Stimulated activated CD4-positive, alpha-beta T cell treated with anti-CD3 and anti-CD28 coated beads, TNF-alpha, amount 100 ng/mL, for 48 hours (primary cell): Measurements from ENCODE around the gene C12orf43.

Experiments used
- DNase-seq, 3 donors: peaks; one replicate each; pipeline ENCODE4 v3.0.0-alpha.2; 2020; ENCODE audit warnings: low read depth in 3 of 3

C12orf43 gene

DNA sequence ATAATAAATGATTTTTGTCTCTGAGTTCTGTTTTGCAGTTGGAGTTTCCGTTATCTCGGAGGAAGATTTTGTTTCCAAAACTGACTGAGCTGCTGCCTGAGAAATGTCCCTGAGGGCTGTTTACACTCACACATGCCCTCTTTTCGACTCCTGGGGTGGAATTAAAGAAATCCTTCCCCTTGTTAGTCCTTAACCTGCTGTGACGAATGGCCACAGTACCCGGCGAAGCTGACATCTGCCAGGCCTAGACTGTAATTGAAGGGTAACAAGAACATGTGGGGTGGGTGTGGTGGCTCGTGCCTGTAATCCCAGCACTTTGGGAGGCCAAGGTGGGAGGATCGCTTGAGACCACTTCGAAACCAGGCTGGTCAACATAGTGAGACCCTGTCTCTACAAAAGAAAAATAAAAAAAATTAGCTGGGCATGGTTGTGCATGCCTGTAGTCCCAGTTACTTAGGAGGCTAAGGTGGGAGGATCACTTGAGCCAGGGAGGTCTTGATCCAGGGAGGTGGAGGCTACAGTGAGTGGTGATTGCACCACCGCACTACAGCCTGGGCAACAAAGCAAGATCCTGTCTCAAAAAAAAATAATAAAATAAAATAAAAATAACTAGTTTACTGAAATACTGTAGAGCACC is 14.4 kb upstream of the C12orf43 start:
- no peak for DNase-seq

DNA sequence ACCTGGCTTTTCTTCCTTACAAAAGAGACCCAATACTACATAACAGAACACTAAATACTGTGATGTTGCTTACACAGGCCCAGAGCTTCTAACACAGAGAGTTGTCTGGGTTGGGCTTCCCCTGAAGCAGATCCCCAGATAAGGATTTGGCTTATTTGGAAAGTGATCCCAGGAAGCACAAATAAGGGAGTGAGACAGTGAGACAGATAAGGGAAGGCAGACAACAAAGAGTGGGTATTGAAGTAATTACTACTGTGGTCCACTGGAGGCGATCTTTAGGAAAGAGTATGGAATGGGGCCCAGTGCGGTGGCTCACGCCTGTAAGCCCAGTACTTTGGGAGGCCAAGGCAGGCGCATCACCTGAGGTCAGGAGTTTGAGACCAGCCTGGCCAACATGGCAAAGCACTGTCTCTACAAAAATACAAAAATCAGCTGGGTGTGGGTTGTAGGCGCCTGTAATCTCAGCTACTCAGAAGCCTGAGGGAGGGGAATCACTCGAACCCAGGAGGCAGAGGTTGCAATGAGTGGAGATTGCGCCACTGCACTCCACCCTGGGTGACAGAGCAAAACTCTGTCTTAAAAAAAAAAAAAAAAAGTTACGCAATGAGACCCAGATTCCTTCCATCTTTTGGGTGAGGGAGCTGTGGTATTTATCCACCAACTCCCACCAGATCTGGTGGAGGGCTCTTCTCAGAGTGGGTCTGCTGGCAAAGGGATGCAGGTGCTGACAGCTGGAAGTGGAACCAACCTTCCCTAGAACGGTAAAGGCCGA is 10.2 kb upstream of the C12orf43 start:
- no peak for DNase-seq

DNA sequence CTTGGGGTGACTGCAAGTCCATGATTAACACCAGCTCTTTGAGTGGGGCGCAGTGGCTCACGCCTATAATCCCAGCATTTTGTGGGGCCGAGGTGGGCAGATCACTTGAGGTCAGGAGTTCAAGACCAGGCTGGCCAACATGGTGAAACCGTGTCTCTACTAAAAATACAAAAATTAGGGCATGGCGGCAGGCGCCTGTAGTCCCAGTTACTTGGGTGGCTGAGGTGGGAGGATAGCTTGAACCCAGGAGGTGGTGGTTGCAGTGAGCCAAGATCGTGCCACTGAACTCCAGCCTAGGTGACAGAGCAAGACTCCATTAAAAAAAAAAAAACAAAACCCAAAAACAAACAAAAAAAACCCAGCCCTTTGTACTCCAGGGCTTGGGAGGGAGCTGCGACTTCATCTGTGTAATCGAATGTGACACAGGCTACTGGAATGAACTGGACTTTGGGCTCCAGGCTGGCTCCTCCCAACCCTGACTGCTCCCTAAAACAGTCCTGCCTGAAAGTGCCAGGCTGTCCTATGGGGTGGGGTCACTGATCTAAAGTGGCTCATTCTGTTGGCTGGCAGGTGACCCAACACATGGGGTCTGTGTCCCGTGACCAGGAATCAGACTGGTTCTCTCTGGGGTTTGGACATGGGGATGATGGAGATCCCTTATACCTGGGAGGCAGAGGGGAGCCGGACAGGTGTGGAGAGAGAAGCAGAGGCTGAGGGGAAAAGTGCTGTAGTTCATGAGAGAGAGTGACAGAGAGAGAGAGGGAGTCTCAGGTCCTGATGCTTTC is 9.3 kb upstream of the C12orf43 start:
- no peak for DNase-seq

DNA sequence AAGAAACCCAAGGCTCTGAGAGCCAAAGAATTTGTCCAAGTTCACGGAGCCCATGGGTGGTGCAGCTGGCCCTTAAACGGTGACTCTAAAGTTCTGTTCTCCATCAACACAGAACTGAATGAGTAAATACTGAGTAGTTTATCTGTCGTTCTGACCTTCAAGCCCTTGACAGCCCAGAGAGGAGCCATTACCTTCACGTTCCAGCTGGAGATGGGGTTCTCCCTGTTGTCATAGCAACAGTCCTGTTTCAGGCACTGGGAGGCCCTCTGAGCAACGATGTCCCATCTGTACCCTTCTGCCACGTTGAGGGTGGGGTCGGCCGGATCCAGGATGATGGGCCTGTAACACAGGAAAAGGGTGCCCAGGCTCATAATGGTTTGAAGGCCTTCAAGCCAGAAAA is 7.5 kb upstream of the C12orf43 start:
- no peak for DNase-seq

DNA sequence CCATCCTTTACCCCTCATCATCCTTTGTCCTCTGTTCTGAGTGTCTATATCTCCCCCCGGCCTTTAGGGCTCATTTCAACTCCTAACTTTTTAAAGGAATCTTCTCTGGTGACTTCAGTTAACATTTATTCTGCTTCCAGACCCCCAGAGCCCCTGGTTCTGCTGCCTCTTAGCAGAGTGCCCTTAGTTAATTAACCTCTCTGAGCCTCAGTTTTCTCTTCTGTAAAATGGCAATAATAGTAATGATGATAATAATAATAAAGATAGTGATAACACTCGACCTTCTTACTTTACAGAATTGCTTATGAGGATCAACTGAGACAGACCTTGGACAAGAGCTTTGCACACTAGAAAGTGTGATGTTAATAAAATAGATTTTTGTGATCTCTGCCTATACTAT is 6.4 kb upstream of the C12orf43 start:
- no peak for DNase-seq

DNA sequence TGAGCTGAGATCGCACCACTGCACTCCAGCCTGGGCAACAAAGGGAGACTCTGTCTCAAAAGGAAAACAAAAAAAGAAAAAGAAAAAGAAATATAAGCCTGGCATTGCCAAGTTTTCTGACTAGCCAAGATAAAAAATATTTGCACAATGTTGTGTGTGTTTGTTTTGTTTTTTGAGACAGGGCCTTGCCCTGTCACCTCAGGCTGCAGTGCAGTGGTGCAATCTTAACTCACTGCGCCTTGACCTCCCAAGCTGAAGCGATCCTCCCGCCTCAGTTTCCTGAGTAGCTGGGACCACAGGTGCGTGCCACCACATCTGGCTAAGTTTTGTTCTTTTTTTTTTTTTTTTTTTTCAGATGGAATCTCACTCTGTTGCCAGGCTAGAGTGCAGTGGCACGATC is 5.5 kb upstream of the C12orf43 start:
- no peak for DNase-seq

DNA sequence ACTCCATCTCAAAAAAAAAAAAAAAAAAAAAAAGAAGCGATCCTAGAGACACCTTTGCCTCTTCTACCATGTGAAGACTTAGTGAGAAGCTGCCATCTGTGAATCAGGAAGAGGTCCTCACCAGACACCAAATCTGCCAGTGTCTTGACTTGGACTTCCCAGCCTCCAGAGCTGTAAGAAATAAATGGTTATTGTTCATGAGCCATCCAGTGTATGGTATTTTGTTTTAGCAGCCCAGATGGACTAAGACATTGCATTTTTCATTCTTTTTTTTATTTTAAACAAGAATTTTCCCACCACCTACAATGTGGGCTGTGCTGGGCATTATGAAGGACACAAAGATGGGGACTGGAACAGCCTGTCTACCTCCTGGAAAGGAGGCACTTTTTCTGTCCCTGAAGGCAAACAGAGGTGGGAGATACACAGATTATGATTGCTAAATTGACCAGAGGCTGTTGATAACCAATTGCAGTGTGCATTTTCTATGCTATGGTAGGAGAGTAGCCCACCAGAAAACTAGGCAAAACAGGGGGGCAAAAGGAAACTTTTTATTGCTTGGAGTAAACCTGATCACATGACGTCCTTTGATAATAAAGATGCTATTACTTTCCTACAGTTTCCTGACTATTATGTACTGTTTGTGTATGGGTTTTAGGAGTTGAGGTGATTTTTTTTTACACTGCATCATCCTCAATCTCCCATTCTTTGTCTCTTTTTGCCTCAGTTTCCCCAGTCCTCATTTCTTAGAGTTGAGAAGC is 2.8 kb upstream of the C12orf43 start:
- no peak for DNase-seq

DNA sequence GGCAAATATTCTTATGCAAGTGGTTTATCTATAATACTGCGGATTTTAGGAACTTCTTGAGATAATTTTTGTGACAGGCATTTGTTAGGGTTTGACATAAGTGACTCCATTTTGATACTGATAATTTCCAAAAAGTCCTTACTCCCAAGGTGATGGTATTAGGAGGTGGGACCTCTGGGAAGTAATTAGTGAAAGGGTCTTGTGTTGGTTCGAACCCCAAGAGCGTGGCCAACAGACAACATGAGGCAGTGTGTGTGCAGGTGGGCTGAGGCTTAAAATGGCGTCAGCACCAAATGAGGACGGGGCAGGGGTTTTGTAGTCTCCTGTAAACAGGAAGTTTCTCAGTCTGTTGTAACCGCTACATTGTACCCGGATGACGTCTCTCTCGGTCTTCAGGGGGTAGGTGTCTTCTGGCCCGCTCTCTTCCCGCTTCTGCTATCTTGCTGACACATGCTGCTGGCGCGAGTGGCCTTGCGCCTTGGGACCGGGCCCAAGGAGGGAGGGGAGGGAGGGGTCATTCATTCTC is 1.7 kb upstream of the C12orf43 start:
- no peak for DNase-seq

DNA sequence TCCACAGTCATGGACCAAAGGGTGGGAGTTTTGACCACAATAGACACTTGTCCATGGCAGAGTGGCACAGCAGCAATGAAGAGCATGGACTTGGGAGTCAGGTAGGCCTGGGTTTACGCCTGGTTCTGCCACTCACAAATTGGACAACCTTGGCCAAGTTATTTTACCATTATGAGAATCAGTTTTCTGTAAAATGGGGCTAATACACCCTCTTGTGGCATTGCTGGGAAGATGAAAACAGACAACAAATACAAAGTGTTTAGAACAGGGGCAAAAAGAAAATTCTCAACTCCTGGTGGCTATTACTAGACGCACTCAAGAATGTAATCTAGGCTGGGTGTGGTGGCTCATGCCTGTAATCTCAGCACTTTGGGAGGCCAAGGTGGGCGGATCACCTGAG is 2.6 kb downstream of the C12orf43 start:
- no peak for DNase-seq

DNA sequence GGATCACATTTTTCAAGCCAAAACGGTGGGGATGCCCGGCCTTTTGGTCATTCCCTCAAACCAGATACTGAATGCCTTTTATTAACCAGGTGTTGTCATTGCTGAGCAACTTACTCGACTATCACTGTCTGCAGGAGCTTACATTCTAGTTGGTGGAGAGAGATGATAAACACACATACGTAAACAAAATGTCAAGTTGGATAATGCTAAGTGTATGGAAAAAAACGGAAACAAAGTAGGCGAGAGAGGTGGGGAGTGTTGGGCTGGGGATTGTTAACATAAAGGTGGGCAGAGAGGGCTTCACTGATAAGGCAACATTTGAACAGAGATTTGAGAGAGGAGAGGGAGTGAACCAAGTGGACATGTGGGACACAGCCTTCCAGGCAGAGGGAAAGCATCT is 4.5 kb downstream of the C12orf43 start:
- DNase-seq: no peak

DNA sequence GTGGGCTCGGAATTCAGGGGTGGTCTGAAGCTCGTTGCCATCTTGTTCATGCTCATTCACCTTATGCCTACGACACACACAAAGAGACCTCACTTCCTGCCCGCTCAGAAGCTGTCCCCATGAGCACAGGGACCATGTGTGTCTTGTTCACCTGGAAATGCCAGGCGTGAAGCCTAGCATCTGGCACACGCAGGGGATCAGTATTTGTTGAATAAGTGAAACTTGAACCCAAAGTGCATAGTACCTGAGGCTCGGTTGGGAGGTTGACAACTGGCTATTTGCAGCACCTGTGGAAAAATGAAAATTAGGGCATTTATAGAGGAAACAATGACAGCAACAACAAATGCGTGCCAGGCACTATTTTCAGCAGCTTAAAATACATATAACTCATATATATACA is 5.4 kb downstream of the C12orf43 start:
- no peak for DNase-seq

DNA sequence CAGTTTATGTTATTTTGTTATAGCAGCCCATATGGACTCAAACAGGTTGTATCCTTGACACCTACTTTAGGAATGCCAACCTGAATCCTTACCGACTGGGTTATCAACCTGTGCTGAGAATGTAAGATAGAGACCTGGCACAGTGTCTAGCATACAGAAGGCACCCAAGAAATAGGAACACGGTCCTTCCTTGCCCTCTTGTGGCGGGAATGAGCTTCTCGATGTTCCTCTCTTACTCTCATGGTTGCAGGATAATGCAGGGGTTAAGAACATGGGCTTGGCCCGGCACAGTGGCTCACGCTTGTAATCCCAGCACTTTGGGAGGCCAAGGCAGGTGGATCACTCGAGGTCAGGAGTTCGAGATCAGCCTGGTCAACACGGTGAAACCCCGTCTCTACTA is 6.5 kb downstream of the C12orf43 start:
- no peak for DNase-seq

DNA sequence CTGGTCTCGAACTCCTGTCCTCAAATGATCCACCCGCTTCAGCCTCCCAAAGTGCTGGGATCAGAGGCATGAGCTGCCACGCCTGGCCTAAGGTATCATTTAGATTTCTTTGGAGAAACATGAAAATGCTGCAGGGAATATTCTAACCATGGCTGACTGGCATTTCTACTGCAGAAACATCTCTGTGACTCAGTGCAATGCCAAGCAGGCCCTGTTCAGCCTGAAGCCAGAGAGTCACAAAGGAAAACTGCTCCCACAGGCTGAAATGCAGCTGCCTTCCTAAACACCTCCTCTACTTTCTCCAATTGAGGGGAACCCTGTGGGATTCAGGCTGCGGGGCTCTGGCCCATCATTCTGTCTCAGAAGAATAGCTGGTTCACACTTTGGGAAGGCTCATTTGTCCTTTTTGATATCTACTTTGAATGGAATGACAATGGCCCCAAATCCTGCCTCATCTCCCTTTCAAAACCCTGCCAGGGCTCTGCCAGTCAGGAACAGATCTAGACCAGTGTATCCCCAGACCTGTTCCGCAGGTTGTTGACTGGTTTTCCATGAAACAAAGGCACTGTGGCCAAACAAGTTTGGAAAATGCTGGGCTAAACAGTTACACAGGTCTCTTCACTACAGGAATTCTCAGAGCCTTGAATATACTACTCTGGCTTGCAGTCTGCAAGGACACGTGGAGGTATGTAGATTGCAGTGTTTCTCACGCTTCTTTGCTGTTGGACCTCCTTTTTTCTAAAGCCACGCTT is 7.8 kb downstream of the C12orf43 start:
- DNase-seq: no peak

DNA sequence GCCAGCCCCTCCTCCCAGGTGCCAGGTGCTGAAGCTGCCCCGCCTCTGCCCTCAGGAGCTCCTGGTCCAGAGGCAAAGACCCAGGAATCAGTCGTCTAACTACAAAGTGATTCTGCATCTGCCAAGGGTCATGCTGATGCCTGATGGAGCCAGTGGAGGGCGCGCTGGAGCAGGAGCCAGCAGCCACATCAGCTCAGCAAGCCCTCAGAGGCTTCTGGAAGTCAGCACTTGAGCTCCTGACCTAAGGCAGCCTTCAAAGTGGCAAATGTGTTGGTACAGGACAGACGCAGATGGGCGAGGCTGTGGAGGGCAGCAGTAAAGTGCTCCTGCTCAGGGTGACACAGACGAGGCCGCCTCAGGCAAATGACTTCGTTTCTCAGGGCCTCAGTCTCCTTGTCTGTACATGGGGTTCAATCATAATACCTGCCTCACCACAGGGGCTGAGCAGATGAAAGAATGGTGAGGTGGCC is 10.9 kb downstream of the C12orf43 start:
- DNase-seq: peak; percentile 35 to 52 (median 36)

DNA sequence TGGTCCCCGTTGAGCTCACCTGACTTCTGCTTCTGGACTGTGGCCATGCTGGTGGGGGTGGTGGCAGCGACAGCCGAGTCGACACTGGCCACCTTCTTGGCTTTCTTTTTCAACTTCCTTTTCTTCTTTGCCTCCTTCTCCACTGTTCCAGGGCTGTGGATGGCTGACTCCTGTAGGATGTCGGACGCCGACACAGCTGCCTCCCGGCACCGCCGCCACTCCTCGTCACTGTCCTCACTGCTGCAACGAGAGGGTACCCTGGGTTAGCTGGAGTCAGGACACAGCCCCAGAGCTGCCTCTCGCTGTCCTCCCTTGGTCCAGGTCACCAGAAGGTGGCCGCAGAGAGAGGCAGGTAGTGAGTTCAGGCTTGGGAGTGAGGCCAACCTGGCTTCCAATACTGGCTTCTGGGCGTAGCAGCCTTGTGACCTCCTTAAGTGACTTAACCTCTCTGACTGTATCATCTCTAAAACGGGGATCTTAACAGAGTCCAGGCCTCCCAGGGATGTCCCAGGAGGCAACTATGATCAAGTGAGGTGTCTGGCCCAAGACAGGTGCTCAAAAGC is 12.0 kb downstream of the C12orf43 start:
- DNase-seq: no peak

DNA sequence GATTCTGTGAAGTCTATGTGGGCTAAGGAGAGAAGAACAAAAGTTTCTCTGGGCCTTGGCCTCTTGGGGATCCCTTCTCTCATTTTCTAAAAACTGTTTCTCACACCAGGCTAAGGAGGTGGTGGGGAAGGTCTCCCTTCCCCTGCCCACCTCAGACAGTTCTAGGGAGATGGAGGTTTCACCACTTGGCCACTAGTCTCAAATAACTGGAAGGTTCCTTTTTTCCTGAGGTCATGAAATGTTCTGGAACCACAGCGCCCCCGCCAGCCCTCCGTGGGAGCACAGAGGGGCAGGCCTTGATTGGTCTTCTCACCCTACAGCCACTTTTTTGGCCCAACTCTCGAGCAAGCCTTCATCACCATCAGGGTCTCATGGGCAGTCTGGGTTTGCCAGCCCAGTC is 12.6 kb downstream of the C12orf43 start:
- no peak for DNase-seq

DNA sequence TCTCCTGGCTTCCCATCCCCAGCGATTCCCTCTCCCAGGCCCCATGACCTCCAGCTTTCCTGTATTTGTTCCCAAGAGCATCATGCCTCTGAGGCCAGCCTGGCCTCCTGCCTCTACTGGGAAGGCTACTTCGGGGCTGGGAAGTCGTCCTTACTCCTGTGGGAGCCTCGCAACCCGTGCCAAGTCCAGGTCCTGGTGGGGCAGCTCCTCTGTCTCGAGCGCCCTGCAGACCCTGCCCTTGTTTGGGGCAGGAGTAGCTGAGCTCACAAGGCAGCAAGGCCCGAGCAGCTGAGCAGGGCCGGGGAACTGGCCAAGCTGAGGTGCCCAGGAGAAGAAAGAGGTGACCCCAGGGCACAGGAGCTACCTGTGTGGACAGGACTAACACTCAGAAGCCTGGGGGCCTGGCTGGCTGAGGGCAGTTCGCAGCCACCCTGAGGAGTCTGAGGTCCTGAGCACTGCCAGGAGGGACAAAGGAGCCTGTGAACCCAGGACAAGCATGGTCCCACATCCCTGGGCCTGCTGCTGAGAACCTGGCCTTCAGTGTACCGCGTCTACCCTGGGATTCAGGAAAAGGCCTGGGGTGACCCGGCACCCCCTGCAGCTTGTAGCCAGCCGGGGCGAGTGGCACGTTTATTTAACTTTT is 14.3 kb downstream of the C12orf43 start:
- DNase-seq: no peak

DNA sequence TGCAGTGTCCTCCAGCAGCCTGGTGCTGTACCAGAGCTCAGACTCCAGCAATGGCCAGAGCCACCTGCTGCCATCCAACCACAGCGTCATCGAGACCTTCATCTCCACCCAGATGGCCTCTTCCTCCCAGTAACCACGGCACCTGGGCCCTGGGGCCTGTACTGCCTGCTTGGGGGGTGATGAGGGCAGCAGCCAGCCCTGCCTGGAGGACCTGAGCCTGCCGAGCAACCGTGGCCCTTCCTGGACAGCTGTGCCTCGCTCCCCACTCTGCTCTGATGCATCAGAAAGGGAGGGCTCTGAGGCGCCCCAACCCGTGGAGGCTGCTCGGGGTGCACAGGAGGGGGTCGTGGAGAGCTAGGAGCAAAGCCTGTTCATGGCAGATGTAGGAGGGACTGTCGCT is 15.2 kb downstream of the C12orf43 start:
- DNase-seq: no peak

DNA sequence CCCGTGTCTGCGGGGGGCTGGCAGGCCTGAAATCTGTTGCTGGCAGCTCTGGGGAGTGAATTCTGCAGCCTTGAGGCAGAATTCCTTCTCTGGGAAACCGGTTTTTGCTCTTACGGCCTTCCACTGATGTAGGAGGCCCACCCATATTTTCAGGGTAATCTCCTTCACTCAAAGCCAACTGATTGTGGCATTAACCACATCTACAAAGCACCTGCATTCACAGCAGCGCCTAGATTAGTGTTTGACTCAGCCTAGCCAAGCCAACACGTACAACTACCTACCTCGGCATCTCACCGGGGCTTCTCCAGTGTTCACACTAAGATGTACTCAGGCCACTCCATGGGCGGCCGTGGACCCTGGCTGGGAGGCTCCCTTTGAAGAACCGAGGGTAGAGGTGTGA is 15.8 kb downstream of the C12orf43 start:
- DNase-seq: no peak
